CD4-positive, alpha-beta T cell treated with Interleukin-4 for 1 hour (primary cell): ENCODE data around the gene SH2D2A.

Source experiments
- DNase-seq, 2 donors: peaks; one replicate each; pipeline ENCODE4 v3.0.0-alpha.2; 2020 to 2022

Gene SH2D2A

DNA sequence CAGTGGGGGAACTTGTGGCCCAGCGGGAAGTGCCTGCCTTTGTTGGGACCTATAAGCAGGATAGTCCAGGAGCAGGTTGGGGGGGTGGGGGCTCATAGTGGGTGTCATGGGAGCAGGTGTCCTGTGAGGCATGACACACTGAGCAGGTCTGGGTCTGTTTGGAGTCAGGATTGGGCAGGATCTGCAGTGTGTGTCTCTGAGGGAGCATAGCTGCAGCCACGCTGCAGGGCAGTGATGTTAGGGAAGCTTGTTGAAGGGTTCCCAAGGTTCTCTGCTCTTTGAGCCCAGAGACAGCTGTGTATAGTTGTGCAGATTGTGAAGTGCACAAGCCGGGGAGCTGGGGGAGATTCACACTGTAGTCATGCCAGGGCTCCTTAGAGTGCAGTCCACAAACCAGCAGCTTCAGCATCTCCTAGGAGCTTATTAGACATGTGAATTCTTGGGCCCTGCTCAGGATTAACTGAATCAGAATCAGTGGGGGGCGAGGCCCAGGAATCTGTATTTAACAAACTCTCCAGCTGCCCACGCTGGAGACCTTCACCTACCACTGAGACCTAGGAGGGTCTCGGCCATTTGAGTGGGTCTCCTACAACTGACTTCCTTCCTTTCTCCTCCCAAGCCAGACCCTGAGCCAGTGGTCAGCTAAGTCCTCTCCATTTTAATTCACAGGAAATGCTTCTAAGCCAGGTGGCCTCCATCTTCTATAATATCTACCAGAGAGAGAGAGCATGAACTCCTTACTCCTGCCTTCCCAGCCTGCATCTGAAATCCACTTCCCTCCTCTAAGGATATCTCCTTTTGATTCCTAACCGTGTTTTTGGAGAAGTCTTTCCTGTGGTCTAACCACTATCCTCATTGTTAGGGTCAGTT is 31.2 kb upstream of the SH2D2A start:
- DNase-seq: no peak

DNA sequence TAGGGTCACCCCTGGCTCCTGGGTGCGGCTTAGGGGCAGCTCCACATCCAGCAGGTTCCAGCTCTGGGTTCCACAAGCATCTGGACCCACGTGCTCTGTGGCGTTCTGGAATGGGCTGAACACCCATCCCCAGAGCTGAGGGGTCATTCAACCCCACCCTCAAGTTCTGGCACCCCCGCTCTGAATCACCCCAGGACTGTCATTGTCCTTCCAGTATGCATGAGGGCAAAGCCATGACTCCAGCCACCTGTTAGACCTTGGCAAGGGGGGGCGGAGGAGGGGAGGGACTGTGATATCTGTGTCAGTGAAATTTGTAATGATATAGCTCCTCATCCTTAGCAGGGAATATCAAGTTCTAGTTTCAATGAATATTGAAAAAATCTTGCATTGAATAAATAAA is 30.0 kb upstream of the SH2D2A start:
- DNase-seq: no peak

DNA sequence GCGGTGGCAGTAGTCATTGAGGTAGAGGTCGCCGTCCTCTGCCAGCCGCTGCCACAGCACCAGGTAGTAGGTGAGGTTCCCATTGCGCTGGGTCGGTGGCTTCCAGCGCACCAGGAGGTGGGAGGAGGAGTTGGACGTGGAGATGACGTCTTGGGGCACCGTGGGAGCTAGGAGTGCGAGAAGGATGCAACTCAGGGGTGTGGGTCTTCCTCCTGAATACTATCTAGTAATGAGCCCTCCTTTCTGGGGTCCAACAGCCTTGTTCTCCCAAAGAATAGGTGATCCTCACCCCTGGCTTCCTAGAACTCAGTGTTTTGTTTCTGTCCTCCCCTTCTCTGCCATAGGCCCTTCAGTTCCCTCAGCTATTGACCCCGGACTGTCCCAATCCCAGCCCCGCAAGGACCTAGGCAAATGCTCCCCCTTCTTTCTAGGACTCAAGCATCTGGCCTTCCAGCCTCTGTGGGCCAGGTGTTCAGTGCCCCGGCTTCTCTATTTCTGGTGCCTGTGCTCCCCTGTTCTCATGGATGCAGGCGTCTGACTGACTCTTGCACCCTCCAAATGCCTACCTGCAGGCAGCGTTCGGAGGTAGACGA is 29.4 kb upstream of the SH2D2A start:
- DNase-seq: no peak

DNA sequence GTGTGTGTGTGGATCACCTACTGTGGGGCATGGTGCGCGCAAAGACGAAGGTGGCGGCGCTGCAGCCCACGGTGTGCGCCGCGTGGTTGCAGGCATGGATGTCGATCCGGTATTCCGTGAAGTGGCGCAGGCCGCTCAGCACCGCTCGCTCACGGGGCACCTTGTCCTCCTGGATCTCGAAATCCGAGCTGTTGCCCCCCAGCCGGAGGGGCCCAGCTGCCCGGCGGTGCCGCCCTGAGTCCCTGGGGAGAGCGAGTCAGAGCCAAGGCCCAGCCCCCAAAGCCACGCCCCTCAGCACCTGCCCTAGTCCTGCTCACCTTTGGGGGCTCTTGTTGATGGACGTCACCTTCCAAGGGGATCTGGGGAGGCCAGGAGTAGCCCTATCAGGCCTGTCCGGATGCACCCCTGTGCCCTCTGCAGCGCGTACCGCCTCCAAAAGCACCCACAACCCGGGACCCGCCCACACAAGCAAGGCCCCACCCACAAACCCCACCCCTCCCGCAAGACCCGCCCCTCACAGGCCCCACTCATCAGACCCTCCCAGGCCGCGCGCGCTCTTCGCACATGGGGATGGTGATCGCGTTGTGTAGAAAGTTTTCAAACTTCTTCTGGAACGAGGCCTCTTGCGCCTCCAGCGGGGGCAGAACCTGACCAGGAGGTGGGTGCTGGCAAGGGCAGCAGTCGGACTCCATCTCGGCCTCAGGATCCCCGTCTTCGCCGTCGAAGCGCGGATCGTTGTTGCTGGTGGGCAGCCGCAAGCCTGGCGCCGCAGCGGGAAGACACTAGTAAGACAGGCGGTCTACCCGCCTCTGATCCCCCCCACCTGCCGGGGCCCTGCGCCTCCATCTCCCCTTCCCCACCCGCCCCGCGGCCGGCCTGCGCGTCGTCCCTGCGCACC is 28.7 kb upstream of the SH2D2A start:
- peak; percentile 42 for DNase-seq

DNA sequence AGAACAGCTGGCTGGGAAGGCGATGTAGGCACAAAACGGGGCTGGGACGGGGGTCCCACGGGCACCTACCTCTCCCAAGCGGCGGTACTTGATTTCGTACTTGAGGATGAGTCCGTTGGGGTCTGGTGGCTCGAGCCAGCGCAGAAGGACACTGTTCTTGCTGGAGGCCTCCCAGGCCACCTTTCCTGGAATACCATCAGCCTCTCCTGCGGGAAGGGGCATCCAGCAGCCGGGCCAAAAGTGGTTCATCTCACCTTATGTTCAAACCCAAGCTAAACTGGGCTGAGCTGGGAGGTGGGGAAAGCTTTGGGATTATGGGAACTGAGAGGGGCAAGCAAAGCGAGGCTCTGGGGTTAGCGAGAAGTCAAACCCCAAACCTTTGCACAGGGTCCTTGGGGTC is 28.0 kb upstream of the SH2D2A start:
- DNase-seq: no peak

DNA sequence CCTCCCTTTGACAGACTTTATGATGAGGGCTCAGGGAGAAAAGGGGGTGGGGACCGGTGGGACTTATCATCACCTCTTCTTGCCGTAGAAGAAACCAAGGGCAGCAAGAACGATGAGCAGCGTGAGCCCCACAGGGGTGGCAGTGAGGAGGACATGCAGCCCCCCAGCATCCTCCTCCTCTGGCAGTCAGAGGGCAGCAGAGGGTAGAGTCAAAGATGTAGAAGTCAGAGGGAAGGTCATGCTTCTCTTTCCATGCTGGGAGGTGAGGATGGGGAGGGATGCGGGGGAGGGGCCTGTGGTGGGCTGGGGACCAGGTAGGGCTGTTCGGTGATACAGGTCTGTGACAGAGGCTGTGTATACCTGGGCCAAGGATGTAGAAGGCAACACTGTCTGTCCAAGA is 27.5 kb upstream of the SH2D2A start:
- no peak for DNase-seq

DNA sequence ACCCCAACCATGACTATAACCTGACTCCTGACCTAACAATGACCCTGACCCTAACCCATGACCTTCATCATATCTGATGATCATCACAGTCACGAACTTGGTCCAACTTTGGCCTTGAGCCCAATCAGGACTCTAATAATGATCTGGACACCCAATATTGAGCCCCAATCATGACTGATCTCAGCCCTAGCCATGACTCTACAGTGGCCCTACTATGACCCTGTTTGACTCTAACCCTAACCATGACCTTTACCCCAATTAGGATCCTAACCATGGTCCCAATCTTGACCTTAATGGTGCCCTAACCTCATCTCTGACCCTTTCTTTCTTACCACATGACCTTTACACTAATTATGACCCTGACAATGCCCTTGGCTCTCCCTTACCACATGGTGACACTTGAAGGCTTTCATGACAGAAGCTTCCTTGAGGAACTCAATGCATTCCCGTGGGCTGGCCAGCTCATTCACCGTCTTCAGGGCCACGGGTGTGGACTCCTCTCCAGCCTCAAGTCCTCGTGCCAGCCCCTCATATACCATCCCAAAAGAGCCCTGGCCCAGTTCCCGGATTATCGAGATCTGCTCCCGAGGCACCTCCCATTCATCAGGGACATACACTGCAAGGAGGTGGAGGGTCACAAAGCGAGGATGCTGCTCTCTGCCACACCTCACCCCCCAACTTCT is 26.1 kb upstream of the SH2D2A start:
- DNase-seq: no peak

DNA sequence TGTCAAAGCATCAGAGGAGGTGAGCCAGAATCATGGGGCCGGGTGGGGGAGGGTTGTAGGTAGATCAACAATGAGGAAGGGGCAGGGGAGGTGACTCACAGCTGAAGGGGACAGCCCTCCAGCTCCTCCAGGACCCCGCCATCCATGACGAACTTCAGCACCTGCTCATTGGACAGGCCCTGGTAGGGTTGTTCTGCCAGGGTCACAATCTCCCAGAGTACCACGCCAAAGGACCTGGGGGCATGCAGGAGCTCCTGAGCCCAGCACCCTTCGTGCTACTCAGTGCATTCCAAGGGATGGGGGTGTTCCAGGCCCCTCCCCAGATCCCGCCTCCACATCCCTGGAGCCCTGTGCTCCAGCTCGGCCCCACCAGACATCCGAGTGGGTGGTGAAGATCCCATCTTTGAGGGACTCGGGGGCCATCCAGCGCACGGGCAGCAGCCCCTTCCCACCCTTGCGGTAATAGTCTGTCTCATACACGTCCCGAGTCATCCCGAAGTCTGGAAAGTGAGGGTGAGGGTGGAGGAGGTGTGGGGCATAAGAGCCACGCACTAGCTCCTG is 24.7 kb upstream of the SH2D2A start:
- DNase-seq: no peak

DNA sequence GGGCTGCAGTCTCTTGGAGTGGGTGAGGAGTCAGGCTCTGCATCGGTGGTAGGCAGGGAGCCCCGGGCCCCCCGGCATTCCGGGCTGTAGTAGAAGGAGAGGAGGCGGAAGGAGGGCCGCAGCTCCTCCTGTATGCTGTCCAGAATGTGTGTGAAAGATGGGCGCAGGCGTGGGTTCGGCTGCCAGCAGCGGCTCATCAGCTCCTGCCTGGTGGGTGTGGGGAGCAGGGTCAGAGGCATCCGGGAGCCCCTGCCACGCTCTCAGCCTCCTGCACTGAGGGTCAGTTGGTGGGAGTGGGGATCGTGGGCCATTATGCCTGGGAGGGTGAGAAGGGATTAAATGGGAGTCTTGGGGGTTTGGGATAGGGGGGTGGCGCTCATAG is 24.2 kb upstream of the SH2D2A start:
- DNase-seq: no peak

DNA sequence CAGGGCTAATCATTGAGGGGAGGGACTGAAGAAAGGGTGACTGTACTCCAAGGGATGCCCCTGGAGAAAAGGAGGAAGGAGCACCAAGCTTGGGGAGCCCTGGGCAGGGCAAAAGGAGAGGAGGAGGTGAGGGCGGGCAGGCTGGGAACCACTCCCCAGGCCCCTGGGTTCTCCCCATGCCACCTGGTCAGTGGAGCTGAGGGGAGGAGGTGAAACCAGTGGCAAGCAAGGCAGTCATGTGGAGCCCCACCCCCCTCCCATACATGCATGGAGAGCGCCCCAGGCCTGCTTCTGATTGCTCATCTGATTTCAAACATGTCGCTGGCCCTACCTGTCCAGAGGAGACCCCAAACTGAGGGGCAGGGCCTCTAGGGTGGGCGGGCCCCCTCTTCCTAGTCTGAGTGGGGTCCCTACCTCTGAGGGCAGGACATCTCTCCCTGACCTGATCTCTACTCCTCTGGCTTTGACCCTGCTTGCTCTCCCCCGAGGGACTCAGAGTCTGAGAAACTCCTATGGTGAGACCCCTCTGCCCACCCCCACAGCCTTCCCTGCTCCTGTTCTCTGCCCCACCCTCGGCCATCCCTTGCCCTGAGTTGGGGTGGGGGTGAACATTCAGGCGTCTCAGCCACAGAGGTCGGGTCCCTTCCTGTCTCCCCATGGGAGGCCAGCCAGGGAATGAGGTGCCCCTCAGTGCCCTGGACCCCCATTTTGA is 23.7 kb upstream of the SH2D2A start:
- no peak for DNase-seq

DNA sequence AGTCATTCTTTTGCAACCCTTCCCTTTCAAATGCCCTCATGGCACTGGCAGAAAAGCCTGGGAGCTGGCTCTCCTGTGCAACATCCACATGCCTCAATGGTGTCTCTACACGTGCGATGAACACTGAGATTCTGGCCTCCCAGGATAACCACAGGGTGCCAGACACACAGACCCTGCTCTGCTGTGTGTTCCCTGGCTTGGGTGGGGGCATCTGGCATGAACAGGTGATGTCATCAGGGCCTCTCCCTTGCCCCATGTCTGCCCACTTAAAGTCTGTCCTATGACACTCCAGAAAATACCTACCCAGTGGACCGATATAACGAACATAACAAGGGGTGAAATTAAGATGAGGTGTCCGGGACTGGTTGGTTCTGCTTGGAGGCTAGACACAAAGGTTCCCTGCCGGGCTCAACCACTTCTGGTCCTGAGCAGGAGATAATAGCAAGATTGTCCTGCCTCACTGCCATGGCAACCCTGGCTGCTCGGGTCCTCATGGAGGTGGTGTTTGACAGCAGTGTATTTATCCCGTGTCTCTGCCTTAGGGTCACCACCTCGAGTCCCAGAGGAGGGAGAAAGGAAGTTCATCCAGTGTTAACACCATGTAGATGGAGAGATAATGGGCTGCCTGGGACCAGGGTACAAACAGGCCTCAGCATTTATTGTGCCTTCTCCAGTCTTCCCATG is 22.9 kb upstream of the SH2D2A start:
- no peak for DNase-seq

DNA sequence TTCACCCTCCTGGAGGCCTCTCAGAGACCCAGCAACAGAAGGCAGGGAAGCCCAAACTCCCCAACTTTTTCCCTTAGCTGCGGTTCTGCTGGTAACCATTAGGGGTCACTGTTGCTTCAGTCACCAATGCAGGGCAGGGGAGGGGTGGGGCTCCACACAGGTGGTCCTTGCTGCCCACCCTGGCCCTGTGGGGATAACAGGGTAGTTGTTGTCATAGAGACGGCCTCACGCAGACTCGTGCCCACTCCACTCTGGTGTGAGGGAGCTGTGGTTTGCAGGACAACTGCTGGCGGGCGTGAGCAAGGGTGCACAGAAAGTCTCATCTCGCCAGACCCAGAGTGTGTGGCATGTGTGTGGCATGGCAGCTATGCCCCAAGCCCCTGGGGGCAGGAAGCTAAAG is 22.3 kb upstream of the SH2D2A start:
- DNase-seq: peak; percentile 38 to 64

DNA sequence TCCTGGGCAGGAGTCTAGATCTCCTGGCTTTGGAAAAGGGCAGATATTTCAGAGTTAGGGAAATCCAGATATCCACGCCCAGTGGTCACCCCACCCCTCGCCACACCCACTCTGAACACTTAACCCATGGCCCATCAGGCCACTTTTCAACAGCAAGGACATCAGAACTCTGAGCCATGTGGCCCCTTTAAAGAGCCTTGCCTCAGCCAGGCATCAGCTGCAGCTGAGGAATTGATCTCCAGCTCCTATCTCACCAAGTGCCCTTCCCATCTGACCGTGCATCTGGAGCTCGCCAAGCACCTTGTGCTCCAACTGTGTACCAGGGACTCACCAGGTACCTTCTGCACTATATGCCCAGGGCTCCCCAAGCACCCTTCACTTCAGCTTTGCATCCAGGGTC is 20.2 kb upstream of the SH2D2A start:
- DNase-seq: no peak

DNA sequence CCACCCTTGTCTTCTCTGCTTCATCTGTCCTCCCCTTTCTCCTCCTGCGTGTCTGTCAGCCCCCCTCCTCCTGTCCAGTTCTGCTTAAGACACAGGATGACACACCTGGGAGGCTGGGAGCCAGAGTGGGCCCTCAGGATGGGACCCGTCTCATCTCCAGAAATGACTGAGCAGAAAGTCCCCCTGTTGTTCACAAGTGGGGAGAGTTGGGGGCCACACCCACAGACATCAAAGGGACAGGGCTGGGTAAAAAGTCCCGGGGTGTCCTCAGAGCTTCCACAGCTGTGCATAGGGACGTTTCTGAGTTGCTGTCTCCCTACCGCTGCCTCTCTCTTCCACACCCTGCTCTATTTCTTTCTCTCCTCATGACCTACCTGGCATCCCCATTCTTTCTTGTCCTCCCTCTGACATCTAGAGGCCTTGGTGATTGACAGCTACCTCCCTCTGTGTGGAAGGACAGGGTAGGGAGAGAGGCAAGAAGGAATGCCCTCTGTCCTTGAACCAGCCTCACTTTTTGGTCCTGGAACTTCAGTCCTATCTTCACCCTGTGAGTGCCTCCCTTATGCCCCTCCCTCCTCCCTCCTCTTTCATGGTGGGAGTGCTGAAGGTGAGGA is 19.5 kb upstream of the SH2D2A start:
- peak; percentile 36 to 55 for DNase-seq

DNA sequence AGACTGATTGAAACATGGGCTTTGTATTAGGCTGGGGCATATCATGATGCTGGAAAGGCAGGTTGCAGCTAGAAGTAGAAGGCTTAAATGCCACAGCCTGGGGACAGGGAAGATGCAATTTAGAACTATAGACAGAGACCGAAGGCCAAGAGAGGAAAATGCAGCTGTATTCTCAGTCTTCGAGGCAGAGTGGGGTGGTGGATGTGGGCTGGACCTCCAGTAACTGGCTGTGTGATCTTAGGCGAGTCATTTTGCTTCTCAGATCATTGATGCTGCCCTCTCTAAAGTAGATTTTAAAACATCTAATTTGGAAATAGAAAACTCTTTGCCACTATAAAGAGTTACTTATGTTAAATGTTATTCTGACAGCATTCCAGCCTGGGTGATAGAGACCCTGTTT is 17.7 kb upstream of the SH2D2A start:
- no peak for DNase-seq

DNA sequence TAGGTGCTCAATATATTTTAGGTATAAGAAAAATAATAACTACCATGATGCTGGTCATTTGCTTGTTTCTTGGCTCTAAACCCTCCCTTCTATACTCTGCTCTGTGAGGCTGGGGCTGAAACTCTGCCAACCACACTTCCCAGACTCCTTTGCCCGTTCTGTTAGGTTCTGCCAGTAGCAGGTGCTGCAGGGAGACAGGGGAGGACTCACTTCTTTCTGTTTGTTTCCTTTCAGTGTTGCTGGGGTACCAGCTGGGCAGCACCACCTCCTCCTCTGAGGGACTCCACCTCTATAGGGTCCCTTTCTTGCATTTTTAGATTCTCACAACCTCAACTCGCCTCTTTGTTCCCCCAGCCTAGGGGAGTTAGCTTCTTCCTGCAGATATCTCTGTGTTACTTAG is 17.0 kb upstream of the SH2D2A start:
- peak in 1 of 2 donors; percentile 32 for DNase-seq

DNA sequence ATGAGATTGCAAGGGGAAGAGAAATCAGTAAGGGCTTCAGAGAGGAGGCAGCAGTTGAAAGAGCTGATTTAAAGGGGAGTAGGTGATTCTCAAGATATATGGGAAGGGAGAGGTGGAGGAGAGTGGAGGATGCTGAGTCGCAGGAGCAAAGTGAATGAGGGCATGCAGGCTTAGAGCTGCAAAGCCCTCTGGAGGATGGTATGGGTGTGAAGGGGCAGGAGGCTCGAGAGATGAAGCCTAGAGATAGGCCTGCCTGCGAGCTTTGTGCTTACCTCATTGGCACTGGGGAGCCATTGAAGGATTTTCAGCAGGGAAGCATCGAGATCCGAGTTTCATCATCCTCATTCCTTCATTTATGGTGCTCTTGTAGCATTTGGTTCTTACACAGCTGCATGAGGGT is 15.8 kb upstream of the SH2D2A start:
- DNase-seq: no peak

DNA sequence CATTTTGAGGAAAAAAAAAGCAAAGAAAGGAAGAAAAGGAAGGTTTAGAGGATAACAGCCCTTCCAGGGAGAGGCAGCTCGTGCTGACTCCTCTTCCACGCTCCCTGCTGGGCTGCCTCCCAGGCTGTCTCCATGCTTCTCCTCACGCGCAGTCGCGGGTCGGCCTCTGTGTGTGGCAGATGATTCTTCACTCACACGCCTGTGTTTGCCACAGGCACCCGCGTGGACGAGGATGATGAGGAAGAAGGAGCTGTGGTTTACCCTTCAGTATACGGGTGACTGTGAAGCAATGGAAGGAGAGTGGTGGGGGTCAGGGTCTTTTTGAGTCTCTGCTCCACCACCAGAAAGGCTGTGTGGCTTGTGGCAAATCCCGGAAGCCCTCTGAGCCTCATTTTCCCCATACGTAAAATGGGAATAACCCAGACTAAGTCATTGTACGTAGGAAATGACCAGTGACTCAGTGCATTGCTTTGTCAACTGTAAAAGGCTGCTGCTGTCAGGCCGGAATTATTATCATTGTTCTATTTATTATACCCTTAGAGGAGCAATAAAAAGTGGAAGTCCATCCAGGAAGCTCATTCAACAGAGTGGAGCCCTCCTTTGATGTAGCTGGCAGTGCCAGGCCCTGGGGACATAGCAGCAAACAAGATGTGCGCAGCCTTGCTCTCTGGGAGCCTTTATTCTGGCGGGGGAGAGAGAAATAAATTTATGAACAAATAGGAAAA is 11.9 kb upstream of the SH2D2A start:
- no peak for DNase-seq

DNA sequence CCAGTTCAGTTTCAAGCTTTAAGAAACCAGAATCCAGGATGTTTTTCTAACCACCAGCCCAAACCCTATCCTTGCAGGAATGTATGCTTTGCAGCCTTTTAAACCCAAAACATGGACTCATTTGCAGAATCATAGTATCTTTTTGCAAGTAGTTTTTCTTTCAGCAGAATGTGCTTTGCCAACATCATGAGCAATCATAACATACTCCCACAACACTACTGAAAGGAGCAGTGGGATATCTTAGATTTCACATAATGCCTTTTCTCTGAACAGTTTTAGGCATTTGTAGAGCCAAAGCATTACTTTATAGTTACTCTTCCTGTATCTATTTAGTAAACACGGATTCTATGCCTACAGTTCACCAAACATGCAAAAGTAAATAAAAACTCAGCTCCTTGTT is 10.0 kb upstream of the SH2D2A start:
- no peak for DNase-seq

DNA sequence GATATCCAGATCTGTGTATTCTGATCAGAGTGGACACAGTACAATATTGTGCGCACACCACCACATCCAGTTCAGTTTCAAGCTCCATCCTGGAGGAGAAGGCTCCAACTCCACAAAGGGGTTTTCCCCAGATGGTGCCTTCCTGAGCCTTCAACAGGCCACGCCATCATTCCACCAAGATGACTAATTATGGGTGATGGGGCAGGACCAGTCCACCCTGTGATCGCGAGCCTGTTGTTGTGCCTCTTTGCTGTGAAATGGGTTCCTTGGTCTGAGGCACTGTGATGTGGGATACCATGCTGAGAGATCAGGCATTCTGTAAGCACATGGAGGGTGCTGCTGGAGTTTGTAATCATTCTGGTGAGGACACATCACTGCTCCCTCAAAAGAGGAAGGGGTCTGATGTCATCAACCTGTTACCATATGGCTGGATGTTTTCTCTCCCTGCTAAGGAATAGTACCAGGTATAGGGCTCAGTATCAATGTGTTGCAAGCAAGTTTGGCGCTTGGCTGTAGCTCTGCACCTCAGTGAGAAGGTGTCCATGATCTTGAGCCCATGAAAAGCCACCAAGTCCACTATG is 6.7 kb upstream of the SH2D2A start:
- no peak for DNase-seq
